ENCODE results near the gene SORL1-AS1.

The SORL1-AS1 gene

GRCh38 chr11:121408830-121409229 lies 43.9 kb downstream of the SORL1-AS1 start:
- Mint-ChIP-seq H3K4me3 (no peak overlapping the region), H3K4me1 (peaks cover 25% of the 10 kb centered on the region), H3K27me3 (ENCODE audit: insufficient read depth, low read depth) (peaks cover 6% of the 10 kb centered on the region), H3K36me3 (no peaks in the 10 kb centered on the region), H3K27ac (no peak overlapping the region), H3K9me3 (peaks cover 4% of the 10 kb centered on the region)
- Histone ChIP-seq H3K4me1 (peaks cover 22% of the 10 kb centered on the region), H3F3A (ENCODE audit: low read depth) (peaks cover 19% of the 10 kb centered on the region), H3K79me2 (ENCODE audit: low read depth) (no peaks in the 10 kb centered on the region), H4K20me1 (ENCODE audit: low read depth) (no peaks in the 10 kb centered on the region), H3K4me2 (no peak overlapping the region), H3K27ac (no peak overlapping the region), H2AFZ (replicated peaks) (no peak overlapping the region), H3K36me3 (no peaks in the 10 kb centered on the region), H3K4me3 (no peak overlapping the region), H3K9me3 (ENCODE audit: low read depth) (no peaks in the 10 kb centered on the region), H3K27me3 (no peaks in the 10 kb centered on the region), H3K9ac (no peak overlapping the region)
- DNase-seq (ENCODE audit: low spot score): no peak
- no peak for TF ChIP-seq EZH2 (IDR thresholded peaks at IDR 0.05)
- TF ChIP-seq, protein P1, sequence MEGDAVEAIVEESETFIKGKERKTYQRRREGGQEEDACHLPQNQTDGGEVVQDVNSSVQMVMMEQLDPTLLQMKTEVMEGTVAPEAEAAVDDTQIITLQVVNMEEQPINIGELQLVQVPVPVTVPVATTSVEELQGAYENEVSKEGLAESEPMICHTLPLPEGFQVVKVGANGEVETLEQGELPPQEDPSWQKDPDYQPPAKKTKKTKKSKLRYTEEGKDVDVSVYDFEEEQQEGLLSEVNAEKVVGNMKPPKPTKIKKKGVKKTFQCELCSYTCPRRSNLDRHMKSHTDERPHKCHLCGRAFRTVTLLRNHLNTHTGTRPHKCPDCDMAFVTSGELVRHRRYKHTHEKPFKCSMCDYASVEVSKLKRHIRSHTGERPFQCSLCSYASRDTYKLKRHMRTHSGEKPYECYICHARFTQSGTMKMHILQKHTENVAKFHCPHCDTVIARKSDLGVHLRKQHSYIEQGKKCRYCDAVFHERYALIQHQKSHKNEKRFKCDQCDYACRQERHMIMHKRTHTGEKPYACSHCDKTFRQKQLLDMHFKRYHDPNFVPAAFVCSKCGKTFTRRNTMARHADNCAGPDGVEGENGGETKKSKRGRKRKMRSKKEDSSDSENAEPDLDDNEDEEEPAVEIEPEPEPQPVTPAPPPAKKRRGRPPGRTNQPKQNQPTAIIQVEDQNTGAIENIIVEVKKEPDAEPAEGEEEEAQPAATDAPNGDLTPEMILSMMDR (IDR thresholded peaks at IDR 0.05): no peak
- TF ChIP-seq EZH2phosphoT487 (IDR thresholded peaks at IDR 0.05): no peak

- Mint-ChIP-seq H3K27ac (no peak overlapping the region), H3K4me3 (no peak overlapping the region), H3K9me3 (peaks cover 20% of the 10 kb centered on the region), H3K36me3 (no peaks in the 10 kb centered on the region), H3K27me3 (ENCODE audit: insufficient read depth, low read depth) (no peaks in the 10 kb centered on the region), H3K4me1 (peaks cover 25% of the 10 kb centered on the region)
- Histone ChIP-seq H3K9me3 (ENCODE audit: low read depth) (peaks cover 5% of the 10 kb centered on the region), H3F3A (ENCODE audit: low read depth) (peaks cover 19% of the 10 kb centered on the region), H3K79me2 (ENCODE audit: low read depth) (no peaks in the 10 kb centered on the region), H3K4me3 (no peak overlapping the region), H3K4me1 (peaks cover 22% of the 10 kb centered on the region), H4K20me1 (ENCODE audit: low read depth) (no peaks in the 10 kb centered on the region), H3K27ac (no peak overlapping the region), H3K36me3 (peaks cover 6% of the 10 kb centered on the region), H2AFZ (replicated peaks) (no peak overlapping the region), H3K27me3 (no peaks in the 10 kb centered on the region), H3K4me2 (peak overlapping the region; percentile 13), H3K9ac (no peak overlapping the region)
- peak; percentile 18 for DNase-seq (ENCODE audit: low spot score)
- TF ChIP-seq EZH2phosphoT487 (IDR thresholded peaks at IDR 0.05) (no peak), EZH2 (IDR thresholded peaks at IDR 0.05) (no peak)
- TF ChIP-seq, protein P1 (IDR thresholded peaks at IDR 0.05): no peak
These were observed 46.5 kb downstream of the SORL1-AS1 start for GRCh38 chr11:121406291-121406690.

DNA sequence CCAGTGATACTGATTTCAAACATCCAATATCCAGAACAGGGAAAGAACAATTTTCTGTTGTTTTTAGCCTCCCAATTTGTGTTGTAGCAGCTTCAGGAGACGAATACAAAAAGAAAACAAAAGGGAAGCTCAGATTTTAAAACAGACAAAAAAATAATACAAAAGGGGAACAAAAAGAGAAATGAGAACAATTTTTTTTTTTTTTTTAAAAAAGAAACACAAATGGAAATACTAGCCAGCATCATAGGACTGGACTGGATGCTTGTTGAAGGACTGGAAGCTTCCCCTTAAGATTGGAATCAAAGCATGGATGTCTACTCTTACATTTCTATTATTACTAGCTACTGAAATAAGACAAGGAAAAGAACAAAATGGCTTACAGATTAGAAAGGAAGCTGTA lies 47.1 kb downstream of the SORL1-AS1 start:
- Histone ChIP-seq H3K9ac (no peak overlapping the region), H2AFZ (replicated peaks) (no peak overlapping the region), H3K27ac (no peak overlapping the region), H3F3A (ENCODE audit: low read depth) (peaks cover 19% of the 10 kb centered on the region), H3K9me3 (ENCODE audit: low read depth) (peaks cover 5% of the 10 kb centered on the region), H3K4me2 (no peak overlapping the region), H3K36me3 (peaks cover 7% of the 10 kb centered on the region), H3K27me3 (no peaks in the 10 kb centered on the region), H3K4me1 (peaks cover 22% of the 10 kb centered on the region), H3K79me2 (ENCODE audit: low read depth) (no peaks in the 10 kb centered on the region), H3K4me3 (no peak overlapping the region), H4K20me1 (ENCODE audit: low read depth) (no peaks in the 10 kb centered on the region)
- no peaks in the 10 kb centered on the region for H3K27me3 Mint-ChIP-seq (ENCODE audit: insufficient read depth, low read depth)
- peaks cover 25% of the 10 kb centered on the region for H3K4me1 Mint-ChIP-seq
- H3K36me3 Mint-ChIP-seq: no peaks in the 10 kb centered on the region
- H3K9me3 Mint-ChIP-seq: peaks cover 23% of the 10 kb centered on the region
- no peak overlapping the region for H3K27ac Mint-ChIP-seq
- no peak for DNase-seq (ENCODE audit: low spot score)
- H3K4me3 Mint-ChIP-seq: no peak overlapping the region
- TF ChIP-seq EZH2 (IDR thresholded peaks at IDR 0.05): no peak
- TF ChIP-seq, protein P1 (IDR thresholded peaks at IDR 0.05): no peak
